ENCODE results near the gene NAA20.

NAA20 gene

GRCh38 chr20:20063941-20064702, 47.0 kb downstream of the NAA20 start:
- H3K23ac ChIP-seq (ENCODE audit: low read length) = no peak overlapping the region
- WGBS (ENCODE audit: extremely low coverage, insufficient coverage, low lambda C conversion rate) = no CpG with 5 or more reads among the region's 12 CpGs
- H3K27me3 ChIP-seq (ENCODE audit: insufficient read depth, low read length, poor library complexity) = no peaks in the 10 kb centered on the region
- H4K8ac ChIP-seq (ENCODE audit: low read depth, low read length) = no peak overlapping the region
- no peak overlapping the region for H3K4me2 ChIP-seq (ENCODE audit: low read length)
- no peak overlapping the region for H3K18ac ChIP-seq (ENCODE audit: low read length)
- H2BK15ac ChIP-seq (replicated peaks; ENCODE audit: low read depth) = no peak overlapping the region
- H2BK5ac ChIP-seq (ENCODE audit: low read length) = no peak overlapping the region
- H3K36me3 ChIP-seq (ENCODE audit: control insufficient read depth, insufficient read depth, low read length) = no peaks in the 10 kb centered on the region
- H3K4ac ChIP-seq (ENCODE audit: low read depth, low read length) = no peak overlapping the region
- no peak overlapping the region for H2AK5ac ChIP-seq (ENCODE audit: low read length)
- H3K27ac ChIP-seq (ENCODE audit: low read depth, low read length) = no peak overlapping the region
- H2BK120ac ChIP-seq (ENCODE audit: low read depth, low read length) = no peak overlapping the region
- no peak overlapping the region for H3K9ac ChIP-seq (ENCODE audit: low read length)
- H3K4me3 ChIP-seq (ENCODE audit: low read length) = no peak overlapping the region
- H3K79me1 ChIP-seq (ENCODE audit: low read length) = no peaks in the 10 kb centered on the region
- no peak for DNase-seq
- H4K5ac ChIP-seq (ENCODE audit: low read length) = no peak overlapping the region
- H3K56ac ChIP-seq (ENCODE audit: low read length) = no peak overlapping the region
- H3K4me1 ChIP-seq (ENCODE audit: control insufficient read depth, low read depth, low read length) = no peaks in the 10 kb centered on the region
- no peaks in the 10 kb centered on the region for H3K79me2 ChIP-seq (ENCODE audit: control insufficient read depth, insufficient read depth, low read length)

DNA sequence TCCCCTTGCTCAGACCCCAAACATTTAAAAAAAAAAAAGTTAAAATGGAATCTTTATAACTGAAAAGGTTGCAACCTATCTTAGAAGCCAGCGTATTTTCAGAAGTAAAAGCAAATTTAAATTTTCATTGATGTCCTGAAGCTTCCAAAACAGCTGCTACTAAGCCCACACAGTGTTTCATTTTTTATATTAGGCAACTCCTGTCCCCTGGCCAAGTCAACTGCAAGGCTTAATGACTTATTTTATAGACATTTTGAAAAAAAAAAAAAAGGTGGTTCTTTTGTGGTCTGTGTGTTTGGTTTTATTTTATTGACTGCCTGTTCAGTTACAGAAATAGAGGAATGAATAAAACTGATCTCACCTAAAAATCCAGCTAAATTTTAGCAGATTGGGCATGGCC, 48.2 kb downstream of the NAA20 start:
- Histone ChIP-seq H3K9ac (ENCODE audit: low read length) (no peak overlapping the region), H3K79me1 (ENCODE audit: low read length) (no peaks in the 10 kb centered on the region), H2BK15ac (replicated peaks; ENCODE audit: low read depth) (no peak overlapping the region), H4K5ac (ENCODE audit: low read length) (no peak overlapping the region), H3K79me2 (ENCODE audit: control insufficient read depth, insufficient read depth, low read length) (no peaks in the 10 kb centered on the region), H3K27me3 (ENCODE audit: insufficient read depth, low read length, poor library complexity) (no peaks in the 10 kb centered on the region), H3K36me3 (ENCODE audit: control insufficient read depth, insufficient read depth, low read length) (no peaks in the 10 kb centered on the region), H3K4me3 (ENCODE audit: low read length) (no peak overlapping the region), H3K4me2 (ENCODE audit: low read length) (no peak overlapping the region), H3K4me1 (ENCODE audit: control insufficient read depth, low read depth, low read length) (no peaks in the 10 kb centered on the region), H2BK5ac (ENCODE audit: low read length) (no peak overlapping the region), H3K18ac (ENCODE audit: low read length) (no peak overlapping the region), H4K8ac (ENCODE audit: low read depth, low read length) (no peak overlapping the region), H3K27ac (ENCODE audit: low read depth, low read length) (no peak overlapping the region), H2BK120ac (ENCODE audit: low read depth, low read length) (no peak overlapping the region), H3K56ac (ENCODE audit: low read length) (no peak overlapping the region), H3K23ac (ENCODE audit: low read length) (no peak overlapping the region), H3K4ac (ENCODE audit: low read depth, low read length) (no peak overlapping the region), H2AK5ac (ENCODE audit: low read length) (no peak overlapping the region)
- no CpG with 5 or more reads among the region's 1 CpG for WGBS (ENCODE audit: extremely low coverage, insufficient coverage, low lambda C conversion rate)
- no peak for DNase-seq

GRCh38 chr20:20070871-20071726, 53.9 kb downstream of the NAA20 start:
- Histone ChIP-seq H3K27me3 (ENCODE audit: insufficient read depth, low read length, poor library complexity) (no peaks in the 10 kb centered on the region), H4K5ac (ENCODE audit: low read length) (no peak overlapping the region), H3K9ac (ENCODE audit: low read length) (no peak overlapping the region), H3K18ac (ENCODE audit: low read length) (no peak overlapping the region), H3K23ac (ENCODE audit: low read length) (no peak overlapping the region), H4K8ac (ENCODE audit: low read depth, low read length) (no peak overlapping the region), H2BK5ac (ENCODE audit: low read length) (no peak overlapping the region), H2AK5ac (ENCODE audit: low read length) (no peak overlapping the region), H3K79me2 (ENCODE audit: control insufficient read depth, insufficient read depth, low read length) (no peaks in the 10 kb centered on the region), H3K79me1 (ENCODE audit: low read length) (no peaks in the 10 kb centered on the region), H3K4me3 (ENCODE audit: low read length) (no peak overlapping the region), H3K36me3 (ENCODE audit: control insufficient read depth, insufficient read depth, low read length) (no peaks in the 10 kb centered on the region), H2BK15ac (replicated peaks; ENCODE audit: low read depth) (no peak overlapping the region), H3K27ac (ENCODE audit: low read depth, low read length) (no peak overlapping the region), H2BK120ac (ENCODE audit: low read depth, low read length) (no peak overlapping the region), H3K4ac (ENCODE audit: low read depth, low read length) (no peak overlapping the region), H3K4me1 (ENCODE audit: control insufficient read depth, low read depth, low read length) (no peaks in the 10 kb centered on the region), H3K4me2 (ENCODE audit: low read length) (no peak overlapping the region), H3K56ac (ENCODE audit: low read length) (no peak overlapping the region)
- DNase-seq = no peak
- no CpG with 5 or more reads among the region's 10 CpGs for WGBS (ENCODE audit: extremely low coverage, insufficient coverage, low lambda C conversion rate)

GRCh38 chr20:20073801-20074371, 56.7 kb downstream of the NAA20 start:
- Histone ChIP-seq H3K36me3 (ENCODE audit: control insufficient read depth, insufficient read depth, low read length) (no peaks in the 10 kb centered on the region), H3K23ac (ENCODE audit: low read length) (no peak overlapping the region), H3K18ac (ENCODE audit: low read length) (no peak overlapping the region), H3K79me2 (ENCODE audit: control insufficient read depth, insufficient read depth, low read length) (no peaks in the 10 kb centered on the region), H2BK5ac (ENCODE audit: low read length) (no peak overlapping the region), H3K27ac (ENCODE audit: low read depth, low read length) (no peak overlapping the region), H3K4me1 (ENCODE audit: control insufficient read depth, low read depth, low read length) (no peaks in the 10 kb centered on the region), H3K9ac (ENCODE audit: low read length) (no peak overlapping the region), H2BK15ac (replicated peaks; ENCODE audit: low read depth) (no peak overlapping the region), H4K8ac (ENCODE audit: low read depth, low read length) (no peak overlapping the region), H3K56ac (ENCODE audit: low read length) (no peak overlapping the region), H2BK120ac (ENCODE audit: low read depth, low read length) (no peak overlapping the region), H3K4ac (ENCODE audit: low read depth, low read length) (no peak overlapping the region), H3K27me3 (ENCODE audit: insufficient read depth, low read length, poor library complexity) (no peaks in the 10 kb centered on the region), H4K5ac (ENCODE audit: low read length) (no peak overlapping the region), H2AK5ac (ENCODE audit: low read length) (no peak overlapping the region), H3K4me3 (ENCODE audit: low read length) (no peak overlapping the region), H3K79me1 (ENCODE audit: low read length) (no peaks in the 10 kb centered on the region), H3K4me2 (ENCODE audit: low read length) (no peak overlapping the region)
- DNase-seq = no peak
- WGBS (ENCODE audit: extremely low coverage, insufficient coverage, low lambda C conversion rate) = no CpG with 5 or more reads among the region's 15 CpGs

DNA sequence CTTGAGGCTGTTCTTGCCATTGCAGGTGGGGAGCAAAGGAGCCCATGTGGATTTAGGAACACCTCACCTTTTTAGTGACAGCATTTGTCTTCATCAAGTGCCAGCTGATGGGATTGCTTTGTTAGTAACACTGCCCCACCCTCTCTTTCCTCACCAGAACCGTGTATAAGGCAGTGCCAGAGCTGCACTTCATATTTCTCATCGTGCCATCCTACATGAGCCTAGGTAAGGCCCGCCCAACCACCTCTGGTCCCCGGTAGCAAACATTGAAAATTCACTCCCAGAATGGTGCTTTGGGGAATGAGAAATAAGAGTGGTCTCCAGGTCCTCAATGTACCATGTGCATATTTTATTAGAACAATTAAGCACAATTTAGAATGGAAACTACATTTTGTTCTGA, 57.9 kb downstream of the NAA20 start:
- Histone ChIP-seq H4K8ac (ENCODE audit: low read depth, low read length) (no peak overlapping the region), H2BK5ac (ENCODE audit: low read length) (no peak overlapping the region), H3K9ac (ENCODE audit: low read length) (no peak overlapping the region), H3K4me1 (ENCODE audit: control insufficient read depth, low read depth, low read length) (no peaks in the 10 kb centered on the region), H3K27me3 (ENCODE audit: insufficient read depth, low read length, poor library complexity) (no peaks in the 10 kb centered on the region), H3K27ac (ENCODE audit: low read depth, low read length) (no peak overlapping the region), H3K18ac (ENCODE audit: low read length) (no peak overlapping the region), H3K79me1 (ENCODE audit: low read length) (no peaks in the 10 kb centered on the region), H4K5ac (ENCODE audit: low read length) (no peak overlapping the region), H2BK15ac (replicated peaks; ENCODE audit: low read depth) (no peak overlapping the region), H3K4me3 (ENCODE audit: low read length) (no peak overlapping the region), H3K36me3 (ENCODE audit: control insufficient read depth, insufficient read depth, low read length) (no peaks in the 10 kb centered on the region), H3K4ac (ENCODE audit: low read depth, low read length) (no peak overlapping the region), H2BK120ac (ENCODE audit: low read depth, low read length) (no peak overlapping the region), H3K56ac (ENCODE audit: low read length) (no peak overlapping the region), H2AK5ac (ENCODE audit: low read length) (no peak overlapping the region), H3K4me2 (ENCODE audit: low read length) (no peak overlapping the region), H3K23ac (ENCODE audit: low read length) (no peak overlapping the region), H3K79me2 (ENCODE audit: control insufficient read depth, insufficient read depth, low read length) (no peaks in the 10 kb centered on the region)
- no CpG with 5 or more reads among the region's 4 CpGs for WGBS (ENCODE audit: extremely low coverage, insufficient coverage, low lambda C conversion rate)
- no peak for DNase-seq
